GM12865 (cell line): ENCODE measurements around the gene GRB2.

Experiments
- DNase-seq: peaks from one replicate; pipeline ENCODE4 v3.0.0; 2010; ENCODE audit warnings: low read depth
- H3K4me3 ChIP-seq: 2 replicates; pipeline ENCODE4 v1.5.1; 2011; ENCODE audit warnings: mild to moderate bottlenecking, low read depth, low read length, control low read depth
- CTCF ChIP-seq: IDR thresholded peaks from 2 replicates; pipeline ENCODE4 v1.5.1; 2011; ENCODE audit warnings: low read length, control low read depth, low read depth, inconsistent platforms; ENCODE audit not compliant: insufficient read depth; ENCODE audit errors: missing control alignments

The GRB2 gene

GRCh38 chr17:75342996-75343395 lies 62.5 kb downstream of the GRB2 start:
- H3K4me3 ChIP-seq = no peak overlapping the region
- no peak for DNase-seq
- no peak for TF ChIP-seq CTCF

GRCh38 chr17:75341784-75342486 lies 63.5 kb downstream of the GRB2 start:
- H3K4me3 ChIP-seq = no peak overlapping the region
- no peak for TF ChIP-seq CTCF
- DNase-seq = no peak

DNA sequence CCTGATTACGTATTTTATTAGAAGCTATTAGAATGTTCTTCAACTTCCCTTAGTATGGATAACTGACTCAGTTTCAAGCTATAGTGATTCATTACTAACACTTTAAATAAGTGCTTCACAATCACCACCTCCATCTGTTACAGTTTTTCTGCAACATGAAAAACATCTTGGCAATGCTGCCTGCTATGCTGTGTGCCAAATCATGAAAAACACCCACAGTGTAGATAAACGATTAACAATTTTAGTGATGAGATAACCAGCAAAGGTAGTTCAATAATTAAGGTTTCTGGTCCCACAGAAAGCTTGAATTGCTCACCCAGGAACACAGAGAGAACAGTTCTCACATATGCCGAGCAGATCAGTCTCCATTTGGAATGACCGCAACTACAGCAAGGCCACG lies 64.8 kb downstream of the GRB2 start:
- DNase-seq = no peak
- TF ChIP-seq CTCF = no peak
- H3K4me3 ChIP-seq = no peak overlapping the region

- no peak overlapping the region for H3K4me3 ChIP-seq
- DNase-seq = no peak
- no peak for TF ChIP-seq CTCF
These were observed 65.5 kb downstream of the GRB2 start for GRCh38 chr17:75339971-75340370.

GRCh38 chr17:75338335-75338734 lies 67.1 kb downstream of the GRB2 start:
- TF ChIP-seq CTCF = no peak
- DNase-seq = no peak
- no peak overlapping the region for H3K4me3 ChIP-seq

DNA sequence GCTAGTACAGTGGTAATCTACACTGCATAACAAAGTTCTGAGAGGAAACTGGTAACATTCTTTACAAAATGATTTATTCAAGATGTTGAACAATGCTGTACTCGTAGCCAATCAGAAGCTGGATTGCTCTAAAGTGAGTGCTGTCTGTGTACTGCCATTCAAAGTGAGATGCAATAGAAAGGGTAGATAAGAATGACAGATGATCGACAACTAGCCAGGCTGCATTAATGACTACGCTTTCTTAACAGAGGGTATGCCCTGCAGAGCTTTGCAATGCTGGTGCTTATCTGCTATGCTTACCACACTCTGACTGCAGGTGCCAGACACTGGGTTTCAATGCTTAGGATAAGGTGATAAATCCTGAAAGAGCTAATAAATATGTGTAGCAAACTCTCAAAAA lies 70.2 kb downstream of the GRB2 start:
- no peak for TF ChIP-seq CTCF
- H3K4me3 ChIP-seq = no peak overlapping the region
- DNase-seq = no peak

DNA sequence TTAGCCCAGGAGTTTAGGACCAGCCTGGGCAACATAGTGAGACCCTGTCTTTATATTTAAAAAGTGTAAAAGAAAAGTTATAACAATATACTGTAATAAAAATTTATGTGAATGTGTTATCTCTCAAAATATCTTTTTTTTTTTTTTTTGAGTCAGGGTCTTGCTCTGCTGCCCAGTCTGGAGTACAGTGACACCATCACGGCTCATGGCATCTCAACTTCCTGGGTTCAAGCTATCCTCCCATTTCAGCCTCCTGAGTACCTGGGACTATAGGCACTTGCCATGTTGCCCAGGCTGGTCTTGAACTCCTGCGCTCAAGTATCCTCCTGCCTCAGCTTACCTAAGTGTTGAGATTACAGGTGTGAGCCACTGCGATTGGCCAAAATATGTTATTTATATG lies 70.8 kb downstream of the GRB2 start:
- no peak for TF ChIP-seq CTCF
- DNase-seq = no peak
- no peak overlapping the region for H3K4me3 ChIP-seq
